Globus pallidus (tissue), 1 donor: Measurements from ENCODE around the gene LSAMP.
A peak's percentile ranks its signal among the peaks of the same experiment; 100 is the strongest.
"Not testable (repeated sequence)": the region's sequence is repeated elsewhere in the genome, so short reads cannot be mapped to it uniquely, and the experiment has no call there.

Experiments used
- DNase-seq: peaks from one replicate; pipeline ENCODE4 v3.0.0-alpha.2; 2015; ENCODE audit warnings: low spot score

LSAMP gene

GRCh38 chr3:116102037-116102436 lies 343.2 kb downstream of the LSAMP start:
- peak; percentile 20 for DNase-seq

GRCh38 chr3:116097226-116097625 lies 348.1 kb downstream of the LSAMP start:
- no peak for DNase-seq

GRCh38 chr3:116096631-116097030 lies 348.7 kb downstream of the LSAMP start:
- DNase-seq, result no peak

- DNase-seq, result no peak
Observed at GRCh38 chr3:116093374-116093773, 351.9 kb downstream of the LSAMP start.

GRCh38 chr3:116087426-116087825 lies 357.9 kb downstream of the LSAMP start:
- DNase-seq, result no peak

GRCh38 chr3:116084999-116085791 lies 360.1 kb downstream of the LSAMP start:
- no peak for DNase-seq

GRCh38 chr3:116083683-116084082 lies 361.6 kb downstream of the LSAMP start:
- DNase-seq, result no peak

GRCh38 chr3:116078561-116078960 lies 366.7 kb downstream of the LSAMP start:
- DNase-seq, result no peak

- DNase-seq, result no peak
Observed at GRCh38 chr3:116077557-116077956, 367.7 kb downstream of the LSAMP start.

GRCh38 chr3:116077059-116077458 lies 368.2 kb downstream of the LSAMP start:
- DNase-seq, result no peak

- not testable (repeated sequence) for DNase-seq
Observed at GRCh38 chr3:116070516-116071278, 374.6 kb downstream of the LSAMP start.

- no peak for DNase-seq
Observed at GRCh38 chr3:116070061-116070460, 375.2 kb downstream of the LSAMP start.

- DNase-seq, result no peak
Observed at GRCh38 chr3:116069024-116069423, 376.3 kb downstream of the LSAMP start.

- no peak for DNase-seq
Observed at GRCh38 chr3:116067326-116067725, 378.0 kb downstream of the LSAMP start.

- no peak for DNase-seq
Observed at GRCh38 chr3:116065501-116065900, 379.8 kb downstream of the LSAMP start.

- no peak for DNase-seq
Observed at GRCh38 chr3:116064646-116065045, 380.6 kb downstream of the LSAMP start.

GRCh38 chr3:116059421-116060096 lies 385.7 kb downstream of the LSAMP start:
- no peak for DNase-seq

- no peak for DNase-seq
Observed at GRCh38 chr3:116058844-116059243, 386.4 kb downstream of the LSAMP start.

- no peak for DNase-seq
Observed at GRCh38 chr3:116057400-116058006, 387.8 kb downstream of the LSAMP start.

- no peak for DNase-seq
Observed at GRCh38 chr3:116056280-116056679, 389.0 kb downstream of the LSAMP start.

GRCh38 chr3:116053017-116053416 lies 392.3 kb downstream of the LSAMP start:
- no peak for DNase-seq

- DNase-seq, result no peak
Observed at GRCh38 chr3:116052602-116053001, 392.7 kb downstream of the LSAMP start.
